HepG2 (cell line): ENCODE results near the gene FAM114A2.

Experiments
- ATF1 ChIP-seq: IDR thresholded peaks from 2 replicates; pipeline ENCODE4 v1.6.1; 2016; ENCODE audit warnings: mild to moderate bottlenecking, control low read depth
- JDP2 ChIP-seq: sonication (generic); formaldehyde crosslinking; IDR thresholded peaks from 2 replicates; pipeline ENCODE4 v1.8.1; 2022; ENCODE audit warnings: missing genetic modification reagents, borderline replicate concordance
- PLRG1 ChIP-seq: fragments of 450-650 bp; conservative IDR thresholded peaks from 2 replicates; pipeline ENCODE4 v1.6.1; 2016
- POLR2A ChIP-seq, 2 experiments: IDR thresholded peaks; 2 replicates each; pipeline ENCODE4 v1.6.1; 2011; ENCODE audit warnings: low read depth in 2 of 2, low read length in 2 of 2, mild to moderate bottlenecking in 1 of 2, moderate library complexity in 1 of 2; ENCODE audit not compliant: insufficient read depth in 1 of 2
- ZBTB25 ChIP-seq: IDR thresholded peaks from 2 replicates; pipeline ENCODE4 v1.6.1; 2018; ENCODE audit warnings: missing genetic modification reagents
- ZFP41 ChIP-seq: sonication (generic); formaldehyde crosslinking; IDR thresholded peaks from 2 replicates; pipeline ENCODE4 v1.4.0; 2020; ENCODE audit warnings: mild to moderate bottlenecking, missing genetic modification reagents, borderline replicate concordance

DNA sequence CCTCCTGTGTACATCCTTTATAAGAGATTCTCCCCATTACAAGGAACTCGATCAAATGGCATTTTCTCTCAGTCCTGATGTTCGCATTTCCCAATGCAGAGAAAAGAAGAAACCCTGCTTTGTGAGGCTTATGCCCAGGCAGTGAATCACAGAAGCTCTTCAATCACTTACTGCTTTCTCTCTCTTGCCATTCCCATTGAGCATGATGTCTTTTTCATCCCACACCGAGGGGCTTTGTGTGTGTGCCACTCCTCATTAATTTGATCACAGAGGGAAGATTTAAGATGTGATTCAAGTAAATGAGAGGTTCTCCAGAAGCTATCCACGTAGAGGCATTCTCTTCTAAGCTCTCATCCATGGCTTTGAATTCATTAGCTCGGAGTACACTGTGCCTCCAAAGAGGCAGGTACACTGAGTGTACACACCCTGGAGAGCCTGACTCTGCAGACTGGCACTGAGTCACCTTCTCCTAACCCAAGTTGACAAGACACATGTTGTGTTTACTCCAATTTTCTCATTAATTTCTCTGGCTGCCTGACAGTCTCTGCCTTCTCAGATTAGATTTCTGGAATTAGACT is 45.4 kb upstream of the FAM114A2 start:
- TF ChIP-seq POLR2A (IDR thresholded peaks at IDR 0.05; ENCODE audit: insufficient read depth in 1 of 2, low read depth in 2 of 2, low read length in 2 of 2) (no peak), JDP2 (CRISPR knock-in tag) (no peak), ATF1 (CRISPR knock-in tag) (no peak), ZFP41 (CRISPR knock-in tag) (no peak), ZBTB25 (CRISPR knock-in tag) (no peak), PLRG1 (no peak)
